ENCODE measurements around the gene CAPN5.

- TF ChIP-seq ZNF138 (CRISPR knock-in tag; conservative IDR thresholded peaks at IDR 0.05) = no peak
- no peak for TF ChIP-seq SMAD3 (CRISPR knock-in tag; IDR thresholded peaks at IDR 0.05; ENCODE audit: borderline replicate concordance)
- no peak for TF ChIP-seq TCF7 (CRISPR knock-in tag; IDR thresholded peaks at IDR 0.05; ENCODE audit: low read depth)
- TF ChIP-seq CREB1 (CRISPR knock-in tag; IDR thresholded peaks at IDR 0.05) = no peak
- TF ChIP-seq ZBTB21 (CRISPR knock-in tag; IDR thresholded peaks at IDR 0.05; ENCODE audit: borderline replicate concordance) = no peak
These were observed 8.8 kb upstream of the CAPN5 start for GRCh38 chr11:77057938-77058474.
